GM12864 (cell line): ENCODE results near the gene RCOR2.

Source experiments
- DNase-seq: peaks from one replicate; pipeline ENCODE4 v3.0.0-alpha.2; 2011; ENCODE audit warnings: low read depth
- H3K4me3 ChIP-seq: 2 replicates; pipeline ENCODE4 v1.5.1; 2011; ENCODE audit warnings: mild to moderate bottlenecking, low read depth, low read length, control low read depth
- CTCF ChIP-seq: IDR thresholded peaks from 2 replicates; pipeline ENCODE4 v1.5.1; 2011; ENCODE audit warnings: low read depth, mild to moderate bottlenecking, moderate library complexity, low read length, control low read depth, inconsistent platforms; ENCODE audit errors: missing control alignments

The RCOR2 gene

GRCh38 chr11:63876616-63877015, 40.3 kb downstream of the RCOR2 start:
- DNase-seq, result no peak

GRCh38 chr11:63875506-63876065, 41.4 kb downstream of the RCOR2 start:
- DNase-seq, result no peak
- no peak overlapping the region for H3K4me3 ChIP-seq
- no peak for TF ChIP-seq CTCF

More at GRCh38 chr11:63876616-63877015, 40.3 kb downstream of the RCOR2 start:
- TF ChIP-seq CTCF, result no peak
- H3K4me3 ChIP-seq, result no peak overlapping the region

- no peak for TF ChIP-seq CTCF
- DNase-seq, result no peak
Observed at GRCh38 chr11:63874511-63874910, 42.5 kb downstream of the RCOR2 start.

GRCh38 chr11:63873311-63873710, 43.7 kb downstream of the RCOR2 start:
- no peak for DNase-seq
- no peak for TF ChIP-seq CTCF
- no peak overlapping the region for H3K4me3 ChIP-seq

More at GRCh38 chr11:63874511-63874910, 42.5 kb downstream of the RCOR2 start:
- no peak overlapping the region for H3K4me3 ChIP-seq

GRCh38 chr11:63872800-63873197, 44.2 kb downstream of the RCOR2 start:
- no peak for TF ChIP-seq CTCF
- DNase-seq, result no peak
- H3K4me3 ChIP-seq, result no peak overlapping the region

- H3K4me3 ChIP-seq, result no peak overlapping the region
- peak; percentile 66 for DNase-seq
- TF ChIP-seq CTCF, result peak; percentile 53
Observed at GRCh38 chr11:63871962-63872799, 44.8 kb downstream of the RCOR2 start.
